Kidney (tissue), 14 donors: Measurements from ENCODE around the gene ODAPH. TPM values are rescaled to one million over a fixed set of nuclear protein-coding genes. Genes with fewer than 3 reads are reported as not detected.

Source experiments
- DNase-seq, 5 donors: peaks; one replicate each; pipeline ENCODE4 v3.0.0-alpha.2; 2013 to 2020
- FAIRE-seq: peaks from 2 replicates; lab custom pipeline; 2012; peaks lifted over from hg19 to GRCh38; lab: Jason Lieb, UNC
- H3K27ac ChIP-seq, 2 donors: one replicate each; pipeline ENCODE4 v1.7.0; 2013; ENCODE audit warnings: low read depth in 2 of 2, low read length in 2 of 2, inconsistent platforms in 1 of 2
- H3K27me3 ChIP-seq: one replicate; pipeline ENCODE4 v1.7.1; 2013; ENCODE audit warnings: low read length, inconsistent platforms; ENCODE audit not compliant: control insufficient read depth, insufficient read depth
- H3K36me3 ChIP-seq, 3 donors: one replicate each; pipeline versions ENCODE4 v1.7.0 to v1.7.1; 2013; ENCODE audit warnings: low read length in 3 of 3, control low read depth in 1 of 3, inconsistent platforms in 1 of 3; ENCODE audit not compliant: insufficient read depth in 3 of 3, control insufficient read depth in 2 of 3
- H3K4me1 ChIP-seq, 3 donors: one replicate each; pipeline versions ENCODE4 v1.7.0 to v1.7.1; 2013; ENCODE audit warnings: low read length in 3 of 3, inconsistent platforms in 1 of 3, low read depth in 1 of 3; ENCODE audit not compliant: control insufficient read depth in 2 of 3, insufficient read depth in 2 of 3
- H3K4me3 ChIP-seq, 3 donors: one replicate each; pipeline versions ENCODE4 v1.7.0 to v1.8.1; 2013; ENCODE audit warnings: low read length in 3 of 3, control low read depth in 1 of 3, inconsistent platforms in 1 of 3
- H3K9ac ChIP-seq, 3 donors: one replicate each; pipeline versions ENCODE4 v1.7.0 to v1.7.1; 2013; ENCODE audit warnings: low read length in 3 of 3, control low read depth in 1 of 3, inconsistent platforms in 1 of 3
- H3K9me3 ChIP-seq, 3 donors: one replicate each; pipeline versions ENCODE4 v1.7.0 to v1.7.1; 2013; ENCODE audit warnings: low read length in 3 of 3, control low read depth in 1 of 3, inconsistent platforms in 1 of 3; ENCODE audit not compliant: control insufficient read depth in 2 of 3, insufficient read depth in 1 of 3
- intact Hi-C: fragments of 100-400 bp; cut with DNase I; formaldehyde crosslinking; loops from one replicate; pipeline ENCODE4 v1.11.1; 2022
- polyA plus RNA-seq: library from polyadenylated mRNA; stranded (reverse); fragments of 350-450 nt; fragmentation: Illumina TruSeq; extraction: RNeasy Lipid Tissue Mini Kit (QIAGEN cat#74804); gene quantifications from one replicate; pipeline ENCODE4 v1.2.3, GENCODE V29; 2014; ENCODE audit warnings: low read depth, low replicate concordance; ENCODE audit not compliant: insufficient read depth
- total RNA-seq: library from RNA; stranded (reverse); fragmentation: NEBNext Ultra II Directional; extraction: Animal tissue kit (Norgen Biotek cat#: 25700); gene quantifications from one replicate; pipeline ENCODE4 v1.2.1, GENCODE V29; 2021
- TF ChIP-seq, protein P1 (sequence below): IDR thresholded peaks from 3 replicates; pipeline ENCODE4 v1.5.1; 2012; ENCODE audit warnings: mild to moderate bottlenecking, moderate library complexity, borderline replicate concordance; ENCODE audit not compliant: insufficient read depth; ENCODE audit errors: extremely low read depth
- donor health status: control.
- donor health status: control.
- donor health status: control.
- donor health status: control.
- donor health status: control.
- donor health status: DM: yes; HTN: yes; CAD: no.
- donor health status: Normal renal cell carcinoma (clear cell type).

Gene ODAPH
- total and polyA plus RNA-seq, 2 donors from 2014 or later, result not detected

DNA sequence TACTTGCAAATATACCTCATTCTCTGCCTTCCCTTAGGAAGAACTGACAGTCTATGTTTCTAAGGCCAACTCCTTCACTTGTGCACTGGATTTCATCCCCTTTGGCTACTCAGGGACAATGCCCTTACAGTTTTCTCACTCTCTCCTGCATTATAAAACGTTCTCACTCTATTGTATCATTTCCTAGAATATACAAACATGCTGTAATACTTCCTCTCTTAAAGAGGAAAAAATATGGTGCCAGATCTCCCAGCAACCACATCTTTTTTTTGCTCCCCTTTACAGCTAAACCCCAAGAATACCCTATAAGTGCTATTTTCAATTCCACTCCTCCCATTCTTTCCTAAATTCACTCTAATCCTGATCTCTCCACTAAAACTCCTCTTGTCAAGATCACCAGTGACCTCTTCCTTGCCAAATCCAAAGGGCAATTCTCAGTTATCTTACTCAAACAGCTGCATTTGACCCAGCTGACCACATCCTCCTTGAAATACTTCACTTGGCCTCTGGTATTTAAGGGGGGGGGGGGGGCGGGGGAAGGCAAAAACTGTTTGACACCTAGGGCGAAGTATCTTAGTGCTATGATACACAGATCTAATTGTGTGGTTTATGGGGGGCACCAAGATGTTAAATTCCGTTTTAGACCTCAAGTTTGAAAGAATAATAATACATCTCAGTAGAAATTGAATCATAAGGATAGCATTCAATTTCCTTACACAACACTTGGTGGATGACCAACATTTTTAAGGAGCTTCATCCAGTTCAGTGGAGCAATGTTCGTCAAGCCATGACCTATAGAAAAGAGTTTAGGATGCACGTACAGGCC lies 43.3 kb upstream of the ODAPH start:
- TF ChIP-seq, protein P1, sequence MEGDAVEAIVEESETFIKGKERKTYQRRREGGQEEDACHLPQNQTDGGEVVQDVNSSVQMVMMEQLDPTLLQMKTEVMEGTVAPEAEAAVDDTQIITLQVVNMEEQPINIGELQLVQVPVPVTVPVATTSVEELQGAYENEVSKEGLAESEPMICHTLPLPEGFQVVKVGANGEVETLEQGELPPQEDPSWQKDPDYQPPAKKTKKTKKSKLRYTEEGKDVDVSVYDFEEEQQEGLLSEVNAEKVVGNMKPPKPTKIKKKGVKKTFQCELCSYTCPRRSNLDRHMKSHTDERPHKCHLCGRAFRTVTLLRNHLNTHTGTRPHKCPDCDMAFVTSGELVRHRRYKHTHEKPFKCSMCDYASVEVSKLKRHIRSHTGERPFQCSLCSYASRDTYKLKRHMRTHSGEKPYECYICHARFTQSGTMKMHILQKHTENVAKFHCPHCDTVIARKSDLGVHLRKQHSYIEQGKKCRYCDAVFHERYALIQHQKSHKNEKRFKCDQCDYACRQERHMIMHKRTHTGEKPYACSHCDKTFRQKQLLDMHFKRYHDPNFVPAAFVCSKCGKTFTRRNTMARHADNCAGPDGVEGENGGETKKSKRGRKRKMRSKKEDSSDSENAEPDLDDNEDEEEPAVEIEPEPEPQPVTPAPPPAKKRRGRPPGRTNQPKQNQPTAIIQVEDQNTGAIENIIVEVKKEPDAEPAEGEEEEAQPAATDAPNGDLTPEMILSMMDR, result no peak
- no peaks in the 10 kb centered on the region for H3K27me3 ChIP-seq
- H3K4me1 ChIP-seq, result peaks cover 3 to 23% (median 11%) of the 10 kb centered on the region in 3 donors
- H3K36me3 ChIP-seq, result peaks cover 0 to 2% (median 2%) of the 10 kb centered on the region in 3 donors
- H3K27ac ChIP-seq, result peak overlapping the region; percentile 14 to 61
- H3K9me3 ChIP-seq, result no peaks in the 10 kb centered on the region
- FAIRE-seq (no peak), DNase-seq (peak in 1 of 5 donors; percentile 28)
- intact Hi-C loops, result no loop called here
- peak overlapping the region; percentile 84 to 98 (median 97) for H3K4me3 ChIP-seq
- H3K9ac ChIP-seq, result peak overlapping the region in 2 of 3 donors; percentile 88 to 96

DNA sequence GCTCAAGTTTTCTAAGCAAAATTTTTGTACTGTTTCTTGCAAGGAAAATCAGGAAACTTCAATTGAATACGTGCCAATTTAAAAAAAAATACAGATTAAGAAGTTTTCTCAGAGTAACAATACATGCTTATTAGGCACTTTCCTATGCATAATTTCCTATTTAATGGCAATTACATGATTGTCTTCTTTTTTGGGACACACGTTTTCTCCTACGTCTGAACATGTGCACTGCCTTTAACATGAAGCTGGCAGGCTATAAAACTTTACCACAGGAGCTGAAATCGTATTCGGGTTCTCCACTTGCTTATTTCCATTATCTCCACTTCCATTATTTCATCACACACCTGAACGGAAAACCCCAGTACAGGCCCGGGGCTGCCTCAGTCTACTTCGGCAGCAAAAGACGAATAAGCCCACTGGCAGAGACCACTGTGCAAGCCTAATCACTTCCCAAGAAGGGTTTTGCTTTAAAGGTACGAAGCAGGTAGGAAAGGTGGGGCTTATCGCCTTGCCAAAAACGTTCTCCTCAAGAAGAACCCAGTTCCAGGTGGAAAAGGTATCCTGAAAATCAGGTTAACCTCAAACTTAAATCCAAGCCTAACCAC lies 42.2 kb upstream of the ODAPH start:
- Histone ChIP-seq H3K4me3 (peak overlapping the region; percentile 84 to 98 (median 97)), H3K36me3 (peaks cover 0 to 4% (median 3%) of the 10 kb centered on the region in 3 donors), H3K9me3 (no peaks in the 10 kb centered on the region), H3K4me1 (peaks cover 3 to 23% (median 11%) of the 10 kb centered on the region in 3 donors), H3K27me3 (no peaks in the 10 kb centered on the region), H3K9ac (peak overlapping the region; percentile 50 to 96 (median 88)), H3K27ac (peak overlapping the region; percentile 88 to 95)
- DNase-seq (peak in 1 of 5 donors; percentile 30), FAIRE-seq (no peak)
- TF ChIP-seq, protein P1, result no peak
- intact Hi-C loops, result no loop called here

DNA sequence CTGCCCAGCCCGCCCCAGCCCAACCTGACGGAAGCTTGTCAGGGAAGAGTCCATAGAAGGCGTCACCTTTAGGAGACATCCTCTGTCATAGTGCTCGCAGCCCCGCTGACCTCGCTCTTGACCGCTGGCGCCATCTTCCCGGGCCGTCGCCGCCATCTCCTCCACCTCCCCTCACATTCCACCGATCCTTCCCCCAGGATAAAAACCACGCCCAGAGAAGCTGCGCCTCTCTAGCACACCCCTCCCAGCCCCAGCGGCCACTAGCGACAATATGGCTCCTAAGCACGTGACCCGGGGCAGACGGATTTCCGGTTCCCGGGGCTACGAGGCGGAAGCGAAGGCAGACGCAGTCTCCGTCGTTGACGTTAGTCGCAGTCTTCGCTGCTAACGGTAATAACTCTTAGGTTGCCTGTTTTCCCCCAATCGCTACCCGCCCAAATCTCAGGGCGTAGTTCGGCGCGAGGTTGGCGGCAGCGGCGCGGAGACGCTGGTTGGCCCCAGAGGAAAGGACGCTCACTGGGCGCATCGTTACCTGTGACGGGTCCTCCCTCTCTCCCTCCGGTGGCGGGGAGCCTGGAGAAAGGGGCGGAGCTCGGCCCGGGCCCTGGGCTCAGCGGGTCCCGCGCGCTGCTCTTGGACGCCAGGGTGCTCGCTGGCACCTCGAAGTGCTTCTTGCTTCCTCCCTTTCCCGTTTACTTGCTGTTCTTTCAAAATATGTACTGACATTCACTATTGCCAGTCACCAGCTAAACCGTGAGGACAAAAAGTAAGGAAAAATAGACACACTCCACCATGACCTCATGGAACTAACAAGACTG lies 41.5 kb upstream of the ODAPH start, which contains the start of the genes RCHY1 and THAP6:
Gene RCHY1 (minus strand): TSS at position 273 of the 818 bp plus-strand sequence. CDS start 117 bp downstream, at position 156.
Gene THAP6 (plus strand): TSS at position 343 of the 818 bp plus-strand sequence. CDS start 980 bp downstream, outside the sequence.
- H3K9ac ChIP-seq, result peak within 1 kb of the TSS; percentile 50 to 96 (median 88)
- H3K27me3 ChIP-seq, result no peaks in the 10 kb centered on the region
- H3K4me1 ChIP-seq, result peaks cover 3 to 23% (median 11%) of the 10 kb centered on the region in 3 donors
- H3K4me3 ChIP-seq, result peak within 1 kb of the TSS; percentile 84 to 98 (median 97)
- TF ChIP-seq, protein P1, result no peak
- H3K9me3 ChIP-seq, result no peaks in the 10 kb centered on the region
- FAIRE-seq (peak; percentile 25), DNase-seq (peak; percentile 97 to 99 (median 99))
- peak within 1 kb of the TSS; percentile 88 to 95 for H3K27ac ChIP-seq
- H3K36me3 ChIP-seq, result peaks cover 0 to 7% (median 7%) of the 10 kb centered on the region in 3 donors
- intact Hi-C loops, result no loop called here
